Activated naive CD8-positive, alpha-beta T cell treated with anti-CD3 and anti-CD28 coated beads, Interleukin-2, amount 50 U/mL, for 24 hours (primary cell): Measurements from ENCODE around the gene TNS3.
A peak's percentile ranks its signal among the peaks of the same experiment; 100 is the strongest.

ENCODE experiments used
- ATAC-seq: fragments of 150-1000 bp; cut with Tn5 transposase; one replicate; pipeline ENCODE4 v1.10.0; 2021
- DNase-seq: peaks from one replicate; pipeline ENCODE4 v3.0.0; 2021
- H3K27ac Mint-ChIP-seq: one replicate; pipeline ENCODE4 v1.8.0; 2021; ENCODE audit warnings: mild to moderate bottlenecking, mixed read lengths
- H3K27me3 Mint-ChIP-seq: one replicate; pipeline ENCODE4 v1.8.0; 2021; ENCODE audit warnings: mixed read lengths
- H3K36me3 Mint-ChIP-seq: one replicate; pipeline ENCODE4 v1.8.0; 2021; ENCODE audit warnings: low read depth, mixed read lengths
- H3K4me1 Mint-ChIP-seq: one replicate; pipeline ENCODE4 v1.8.0; 2021; ENCODE audit warnings: mixed read lengths
- H3K4me3 Mint-ChIP-seq: one replicate; pipeline ENCODE4 v1.8.0; 2021; ENCODE audit warnings: mild to moderate bottlenecking, moderate library complexity, mixed read lengths
- H3K9me3 Mint-ChIP-seq: one replicate; pipeline ENCODE4 v1.8.0; 2021; ENCODE audit warnings: mixed read lengths

The TNS3 gene

DNA sequence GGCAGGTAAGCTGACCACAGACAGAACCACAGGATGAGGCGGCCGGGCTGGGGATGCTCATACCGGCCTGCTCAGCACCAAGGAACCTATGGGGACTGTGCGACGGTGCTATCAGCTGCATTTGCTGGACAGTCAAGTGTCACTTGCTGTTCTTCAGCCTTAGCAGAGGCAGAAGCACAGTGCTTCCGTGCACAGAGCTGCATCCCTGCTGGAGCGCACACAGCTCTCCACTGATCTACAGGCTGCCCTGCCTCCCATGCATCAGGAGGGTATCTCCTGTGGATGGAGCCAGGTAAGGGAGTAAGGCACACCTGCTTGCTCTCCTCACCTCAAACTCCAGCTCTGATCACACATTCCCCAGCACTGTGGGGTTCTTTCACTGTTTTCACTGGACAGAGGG lies 97.5 kb downstream of the TNS3 start:
- ATAC-seq, result no peak
- no peak overlapping the region for H3K4me3 Mint-ChIP-seq
- H3K4me1 Mint-ChIP-seq, result peaks cover 37% of the 10 kb centered on the region
- DNase-seq, result no peak
- peaks cover 6% of the 10 kb centered on the region for H3K9me3 Mint-ChIP-seq
- H3K27me3 Mint-ChIP-seq, result no peaks in the 10 kb centered on the region
- no peak overlapping the region for H3K27ac Mint-ChIP-seq
- peaks cover 3% of the 10 kb centered on the region for H3K36me3 Mint-ChIP-seq

GRCh38 chr7:47483604-47484273 lies 98.2 kb downstream of the TNS3 start:
- ATAC-seq (no peak), DNase-seq (no peak)
- peaks cover 41% of the 10 kb centered on the region for H3K4me1 Mint-ChIP-seq
- H3K27ac Mint-ChIP-seq, result no peak overlapping the region
- H3K27me3 Mint-ChIP-seq, result no peaks in the 10 kb centered on the region
- H3K9me3 Mint-ChIP-seq, result peaks cover 6% of the 10 kb centered on the region
- H3K4me3 Mint-ChIP-seq, result no peak overlapping the region
- peaks cover 3% of the 10 kb centered on the region for H3K36me3 Mint-ChIP-seq

GRCh38 chr7:47482013-47482875 lies 99.7 kb downstream of the TNS3 start:
- Mint-ChIP-seq H3K4me3 (peak overlapping the region; percentile 39), H3K36me3 (peaks cover 3% of the 10 kb centered on the region), H3K4me1 (peaks cover 42% of the 10 kb centered on the region), H3K9me3 (peaks cover 6% of the 10 kb centered on the region), H3K27ac (peak overlapping the region; percentile 83), H3K27me3 (no peaks in the 10 kb centered on the region)
- ATAC-seq, result peak; percentile 78
- DNase-seq, result peak; percentile 46

DNA sequence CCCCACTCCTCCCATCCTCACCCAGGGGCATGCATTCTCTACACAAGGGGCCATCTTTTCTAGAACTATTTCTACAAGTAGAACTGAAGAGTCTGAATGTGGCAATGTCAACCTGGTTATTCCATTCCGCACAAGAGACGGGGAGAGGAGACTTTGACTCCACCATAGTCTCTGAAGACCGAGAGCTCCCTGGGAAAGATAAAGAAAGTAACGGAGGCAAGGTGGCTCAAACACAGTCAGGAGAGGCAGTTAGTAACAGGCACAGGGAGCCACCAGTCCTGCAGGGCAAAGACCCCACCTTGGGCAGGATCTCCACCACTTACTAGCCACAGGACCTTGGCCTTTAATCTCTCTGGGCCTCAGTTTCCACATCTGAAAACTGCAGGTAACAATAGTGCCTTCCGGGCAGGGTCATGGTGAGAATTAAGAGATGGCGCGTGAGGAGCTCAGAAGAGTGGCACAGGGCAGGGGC lies 100.3 kb downstream of the TNS3 start:
- no peak for DNase-seq
- ATAC-seq, result peak; percentile 6
- H3K4me1 Mint-ChIP-seq, result peaks cover 42% of the 10 kb centered on the region
- no peaks in the 10 kb centered on the region for H3K27me3 Mint-ChIP-seq
- peak overlapping the region; percentile 83 for H3K27ac Mint-ChIP-seq
- peak overlapping the region; percentile 57 for H3K4me3 Mint-ChIP-seq
- peaks cover 3% of the 10 kb centered on the region for H3K36me3 Mint-ChIP-seq
- peaks cover 6% of the 10 kb centered on the region for H3K9me3 Mint-ChIP-seq

GRCh38 chr7:47480576-47481538 lies 101.1 kb downstream of the TNS3 start:
- Mint-ChIP-seq H3K4me1 (peaks cover 41% of the 10 kb centered on the region), H3K27ac (peak overlapping the region; percentile 83), H3K27me3 (no peaks in the 10 kb centered on the region), H3K9me3 (peaks cover 6% of the 10 kb centered on the region), H3K4me3 (peak overlapping the region; percentile 57), H3K36me3 (peaks cover 3% of the 10 kb centered on the region)
- peak; percentile 52 for ATAC-seq
- peak; percentile 29 for DNase-seq

DNA sequence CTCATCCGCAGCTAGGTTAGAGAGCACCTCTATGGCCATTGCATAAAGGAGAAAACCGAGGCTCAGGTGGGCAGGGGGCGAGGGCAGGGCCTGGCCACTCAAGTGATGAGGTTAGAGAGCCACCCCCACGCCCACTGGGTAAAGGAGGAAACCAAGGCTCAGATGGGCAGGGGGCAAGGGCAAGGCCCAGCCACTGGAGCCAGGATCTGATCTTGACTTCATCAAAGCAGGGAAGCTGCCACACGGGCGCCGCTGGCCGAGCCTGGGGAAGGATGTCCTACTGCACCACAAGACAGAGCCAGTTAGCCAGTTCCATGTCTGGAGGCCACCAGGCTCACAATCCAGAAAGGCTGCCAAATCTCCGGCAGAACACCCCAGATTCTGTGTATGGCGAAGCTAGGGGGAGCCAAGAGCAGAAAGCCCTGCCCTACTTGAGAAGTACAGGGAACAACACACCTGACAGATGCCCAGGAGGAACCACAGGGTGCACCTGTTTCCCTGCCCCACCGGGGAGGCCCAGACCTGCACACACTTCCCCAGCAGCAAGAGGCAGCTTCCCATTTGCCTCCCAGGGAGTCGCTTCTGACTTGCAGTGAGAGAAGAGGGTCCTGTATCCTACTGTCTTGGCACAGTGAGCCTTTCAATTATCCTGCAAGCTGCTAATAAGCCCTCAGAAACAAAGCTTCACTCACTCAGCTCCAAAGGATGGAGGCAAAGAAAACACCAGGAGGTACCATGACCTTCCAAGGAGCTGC lies 101.9 kb downstream of the TNS3 start:
- peaks cover 3% of the 10 kb centered on the region for H3K36me3 Mint-ChIP-seq
- ATAC-seq (no peak), DNase-seq (no peak)
- H3K9me3 Mint-ChIP-seq, result peaks cover 6% of the 10 kb centered on the region
- no peak overlapping the region for H3K4me3 Mint-ChIP-seq
- peaks cover 38% of the 10 kb centered on the region for H3K4me1 Mint-ChIP-seq
- no peak overlapping the region for H3K27ac Mint-ChIP-seq
- no peaks in the 10 kb centered on the region for H3K27me3 Mint-ChIP-seq

DNA sequence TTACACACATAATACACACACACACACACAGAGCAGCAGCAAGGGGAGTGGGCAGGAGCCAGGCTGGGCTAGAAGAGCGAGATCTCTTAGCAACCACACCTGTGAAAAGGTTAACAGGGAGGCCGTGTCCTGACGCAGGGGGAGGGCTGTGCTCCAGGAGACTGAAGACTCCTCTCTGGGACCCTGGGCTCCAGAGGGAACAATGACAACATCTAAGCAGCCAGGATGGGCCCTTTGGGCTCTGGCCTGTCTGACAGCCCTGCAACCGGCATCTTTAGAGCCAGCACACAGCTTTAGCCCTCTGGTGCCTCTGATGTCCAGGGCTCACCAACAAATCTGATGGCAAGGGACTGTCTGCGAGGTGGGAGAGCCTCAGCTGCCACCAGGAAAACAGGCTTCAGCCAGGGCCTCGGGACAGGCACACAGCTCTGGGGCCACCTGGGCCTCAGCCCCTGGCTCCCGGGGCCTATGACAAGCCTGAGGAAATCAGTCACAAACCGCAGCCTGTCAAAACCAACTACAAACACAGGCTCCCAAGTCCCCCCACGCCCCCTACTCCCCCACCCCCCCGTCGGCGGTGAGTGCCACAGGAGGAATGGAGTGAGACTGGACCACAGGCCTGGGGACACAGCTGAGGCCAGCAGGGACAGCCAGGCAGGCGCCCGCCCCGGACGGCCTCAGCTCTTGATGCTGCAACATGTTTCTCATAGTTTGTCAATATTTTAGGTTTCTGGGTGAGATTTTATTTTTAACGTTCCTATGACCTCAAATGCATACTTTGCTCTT lies 102.8 kb downstream of the TNS3 start:
- H3K9me3 Mint-ChIP-seq, result peaks cover 6% of the 10 kb centered on the region
- H3K4me3 Mint-ChIP-seq, result no peak overlapping the region
- ATAC-seq (no peak), DNase-seq (no peak)
- H3K27ac Mint-ChIP-seq, result no peak overlapping the region
- H3K4me1 Mint-ChIP-seq, result peaks cover 38% of the 10 kb centered on the region
- peaks cover 3% of the 10 kb centered on the region for H3K36me3 Mint-ChIP-seq
- H3K27me3 Mint-ChIP-seq, result no peaks in the 10 kb centered on the region

GRCh38 chr7:47478017-47478344 lies 103.9 kb downstream of the TNS3 start:
- peaks cover 3% of the 10 kb centered on the region for H3K36me3 Mint-ChIP-seq
- no peak overlapping the region for H3K27ac Mint-ChIP-seq
- ATAC-seq (no peak), DNase-seq (no peak)
- H3K4me1 Mint-ChIP-seq, result peaks cover 38% of the 10 kb centered on the region
- peaks cover 6% of the 10 kb centered on the region for H3K9me3 Mint-ChIP-seq
- H3K27me3 Mint-ChIP-seq, result no peaks in the 10 kb centered on the region
- no peak overlapping the region for H3K4me3 Mint-ChIP-seq

GRCh38 chr7:47477191-47478016 lies 104.5 kb downstream of the TNS3 start:
- H3K9me3 Mint-ChIP-seq, result peaks cover 3% of the 10 kb centered on the region
- no peak overlapping the region for H3K27ac Mint-ChIP-seq
- no peaks in the 10 kb centered on the region for H3K36me3 Mint-ChIP-seq
- no peak overlapping the region for H3K4me3 Mint-ChIP-seq
- no peaks in the 10 kb centered on the region for H3K27me3 Mint-ChIP-seq
- DNase-seq (no peak), ATAC-seq (no peak)
- peaks cover 32% of the 10 kb centered on the region for H3K4me1 Mint-ChIP-seq

GRCh38 chr7:47475880-47476227 lies 106.1 kb downstream of the TNS3 start:
- Mint-ChIP-seq H3K9me3 (no peaks in the 10 kb centered on the region), H3K36me3 (no peaks in the 10 kb centered on the region), H3K27ac (no peak overlapping the region), H3K27me3 (no peaks in the 10 kb centered on the region), H3K4me1 (peaks cover 17% of the 10 kb centered on the region), H3K4me3 (no peak overlapping the region)
- ATAC-seq (no peak), DNase-seq (no peak)

- Mint-ChIP-seq H3K27me3 (no peaks in the 10 kb centered on the region), H3K9me3 (no peaks in the 10 kb centered on the region), H3K36me3 (no peaks in the 10 kb centered on the region), H3K4me3 (no peak overlapping the region), H3K27ac (no peak overlapping the region), H3K4me1 (peaks cover 10% of the 10 kb centered on the region)
- ATAC-seq, result peak; percentile 74
- peak; percentile 33 for DNase-seq
Measured at GRCh38 chr7:47474937-47475879, 106.7 kb downstream of the TNS3 start.
